ENCODE data around the gene CFB. TPM values are rescaled to one million over a fixed set of nuclear protein-coding genes. Genes with fewer than 3 reads are reported as not detected.

CFB gene
- total RNA-seq, 1 experiment from 2014 or later, result 0.32 TPM

- intact Hi-C loops (cut with micrococcal nuclease; ENCODE audit: unreplicated experiment), result no loop called here
- Histone ChIP-seq H3K27ac (ENCODE audit: low read depth, low read length, poor library complexity, severe bottlenecking) (no peak overlapping the region), H3K9me3 (ENCODE audit: low read depth, low read length, poor library complexity, severe bottlenecking) (no peaks in the 10 kb centered on the region), H3K36me3 (ENCODE audit: insufficient read depth, low read length, poor library complexity, severe bottlenecking) (peaks cover 40% of the 10 kb centered on the region), H3K27me3 (replicated peaks; ENCODE audit: insufficient read depth, low read depth, low read length, poor library complexity) (no peaks in the 10 kb centered on the region), H3K4me3 (ENCODE audit: low read depth, low read length, poor library complexity, severe bottlenecking) (no peak overlapping the region), H3K4me1 (ENCODE audit: insufficient read depth, low read length, poor library complexity, severe bottlenecking) (peaks cover 15% of the 10 kb centered on the region)
- no TSS peak for BruUV-seq (replicated peaks)
- ChIA-PET POLR2A (ENCODE audit: low non-redundant PET) (no interaction called here), CTCF (no interaction called here)
- no peak for DNase-seq (ENCODE audit: low spot score)
- TF ChIP-seq CTCF (conservative IDR thresholded peaks at IDR 0.05; ENCODE audit: low read depth, low read length) (no peak), EZH2 (IDR thresholded peaks at IDR 0.05; ENCODE audit: borderline replicate concordance, low read depth, low read length, poor library complexity, severe bottlenecking) (no peak)
Observed at GRCh38 chr6:31968326-31968725, 22.4 kb downstream of the CFB start.

GRCh38 chr6:31968791-31969711, 23.2 kb downstream of the CFB start:
- CTCF ChIA-PET, result no interaction called here

More at GRCh38 chr6:31968791-31969711, 23.2 kb downstream of the CFB start:
- TF ChIP-seq CTCF (conservative IDR thresholded peaks at IDR 0.05; ENCODE audit: low read depth, low read length), result no peak
- TF ChIP-seq EZH2 (IDR thresholded peaks at IDR 0.05; ENCODE audit: borderline replicate concordance, low read depth, low read length, poor library complexity, severe bottlenecking), result no peak
- Histone ChIP-seq H3K36me3 (ENCODE audit: insufficient read depth, low read length, poor library complexity, severe bottlenecking) (peaks cover 40% of the 10 kb centered on the region), H3K9me3 (ENCODE audit: low read depth, low read length, poor library complexity, severe bottlenecking) (no peaks in the 10 kb centered on the region), H3K27me3 (replicated peaks; ENCODE audit: insufficient read depth, low read depth, low read length, poor library complexity) (no peaks in the 10 kb centered on the region), H3K4me3 (ENCODE audit: low read depth, low read length, poor library complexity, severe bottlenecking) (no peak overlapping the region), H3K4me1 (ENCODE audit: insufficient read depth, low read length, poor library complexity, severe bottlenecking) (peaks cover 19% of the 10 kb centered on the region), H3K27ac (ENCODE audit: low read depth, low read length, poor library complexity, severe bottlenecking) (no peak overlapping the region)
- POLR2A ChIA-PET (ENCODE audit: low non-redundant PET), result interaction anchor here (0.6 kb wide), 1 partner anchor 329 kb away, joined by 3 read pairs; no protein-coding TSS in a partner anchor
- DNase-seq (ENCODE audit: low spot score), result no peak
- BruUV-seq (replicated peaks), result no TSS peak
- intact Hi-C loops (cut with micrococcal nuclease; ENCODE audit: unreplicated experiment), result no loop called here

All from A673 (cell line).